HG03095 (cell line): ENCODE data around the gene BARX2.
"Not testable (repeated sequence)": the region's sequence is repeated elsewhere in the genome, so short reads cannot be mapped to it uniquely, and the experiment has no call there.

ENCODE experiments used
- ATAC-seq: cut with Tn5 transposase; IDR thresholded peaks from one replicate; pipeline ENCODE4 v1.9.1; 2021; ENCODE audit warnings: moderate library complexity; ENCODE audit not compliant: unreplicated experiment

BARX2 gene, protein sequence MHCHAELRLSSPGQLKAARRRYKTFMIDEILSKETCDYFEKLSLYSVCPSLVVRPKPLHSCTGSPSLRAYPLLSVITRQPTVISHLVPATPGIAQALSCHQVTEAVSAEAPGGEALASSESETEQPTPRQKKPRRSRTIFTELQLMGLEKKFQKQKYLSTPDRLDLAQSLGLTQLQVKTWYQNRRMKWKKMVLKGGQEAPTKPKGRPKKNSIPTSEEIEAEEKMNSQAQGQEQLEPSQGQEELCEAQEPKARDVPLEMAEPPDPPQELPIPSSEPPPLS

DNA sequence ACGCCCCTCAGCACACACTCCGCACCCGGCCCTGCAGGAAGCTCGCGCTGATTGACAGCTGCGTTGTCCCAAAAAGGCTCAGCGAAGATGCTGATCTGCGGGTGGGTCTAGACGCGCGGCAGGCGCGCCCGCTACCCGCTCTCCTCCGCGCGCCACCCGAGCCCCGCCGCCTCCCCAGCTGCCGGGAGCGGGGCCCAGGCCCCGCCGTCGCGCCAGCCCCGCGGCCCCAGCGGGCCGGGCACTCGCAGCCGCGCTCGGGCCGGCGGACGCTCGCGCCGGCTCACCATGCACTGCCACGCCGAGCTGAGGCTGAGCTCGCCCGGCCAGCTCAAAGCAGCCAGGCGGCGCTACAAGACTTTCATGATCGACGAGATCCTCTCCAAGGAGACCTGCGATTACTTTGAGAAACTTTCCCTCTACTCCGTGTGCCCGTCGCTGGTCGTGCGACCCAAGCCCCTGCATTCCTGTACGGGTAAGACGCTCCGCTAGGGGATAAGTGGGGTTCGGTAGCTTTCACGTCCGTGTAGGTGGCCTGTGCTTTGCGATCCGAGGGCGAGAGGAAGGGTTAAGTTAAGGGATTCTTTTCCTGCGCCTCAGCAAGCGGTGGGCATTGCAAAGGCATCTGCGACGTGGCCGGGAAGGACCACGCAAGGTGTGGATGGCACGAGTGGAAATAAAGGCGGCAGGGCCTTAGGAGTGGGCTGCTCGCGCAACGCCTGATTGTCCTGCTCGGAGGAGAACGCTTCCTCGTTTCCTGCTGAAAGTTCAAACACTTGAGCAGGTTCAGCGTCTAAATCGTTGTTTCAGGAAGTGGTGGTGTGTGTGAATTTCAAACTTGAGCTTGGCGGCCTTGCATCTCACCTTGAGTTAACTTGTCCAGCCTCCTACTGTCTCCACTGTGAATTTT lies at the start of gene BARX2:
TSS of gene BARX2 (plus strand) at position 98 of the 907 bp plus-strand sequence. CDS start at position 286, 188 bp downstream.
- no peak for ATAC-seq

DNA sequence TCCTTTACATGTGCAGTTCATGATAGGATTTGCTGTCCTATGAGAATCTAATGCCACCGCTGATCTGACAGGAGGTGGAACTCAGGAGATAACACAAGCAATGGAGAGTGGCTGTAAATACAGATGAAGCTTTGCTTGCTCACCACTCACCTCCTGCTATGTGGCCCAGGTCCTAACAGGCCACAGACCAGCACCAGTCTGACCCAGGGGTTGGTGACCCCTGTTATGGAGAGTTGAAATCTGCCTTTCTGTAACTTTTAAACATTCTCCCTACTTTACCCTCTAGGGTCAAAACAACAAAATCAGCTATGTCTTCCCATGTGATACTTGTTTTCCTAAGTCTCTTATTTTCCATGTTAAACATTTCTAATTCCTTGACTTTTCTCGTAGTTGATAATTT lies 48.7 kb upstream of the BARX2 start:
- ATAC-seq, result no peak

DNA sequence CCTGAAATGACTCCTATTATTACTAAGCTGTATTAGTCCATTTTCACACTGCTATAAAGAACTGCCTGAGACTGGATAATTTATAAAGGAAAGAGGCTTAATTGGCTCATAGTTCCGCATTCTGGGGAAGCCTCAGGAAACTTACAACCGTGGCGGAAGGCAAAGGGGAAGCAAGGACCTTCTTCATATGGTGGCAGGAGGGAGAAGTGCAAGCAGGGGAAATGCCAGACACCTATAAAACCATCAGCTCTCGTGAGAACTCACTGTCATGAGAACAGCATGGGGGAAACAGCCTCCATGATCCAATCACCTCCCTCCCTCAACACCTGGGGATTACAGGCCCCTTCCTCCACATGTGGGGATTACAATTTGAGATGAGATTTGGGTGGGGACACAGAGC lies 47.9 kb upstream of the BARX2 start:
- ATAC-seq, result not testable (repeated sequence)

DNA sequence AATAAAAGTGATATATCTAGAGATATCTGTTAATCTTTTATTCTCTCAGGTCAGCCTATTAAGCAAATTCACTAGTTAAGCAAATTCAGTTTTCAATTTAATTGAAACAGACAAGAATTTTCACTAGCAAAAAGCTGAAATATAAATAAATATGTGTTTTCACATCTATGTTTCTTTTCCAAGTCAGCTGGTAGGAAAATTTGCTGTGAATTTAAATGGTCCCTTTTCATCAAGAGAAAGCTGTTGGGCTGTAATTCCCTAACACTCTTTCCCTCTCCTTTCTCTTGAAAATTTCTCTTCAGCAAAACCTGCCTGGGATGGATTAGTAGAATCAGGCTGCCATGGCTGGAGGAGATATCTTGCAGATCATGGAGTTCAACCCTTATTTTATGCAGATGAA lies 46.9 kb upstream of the BARX2 start:
- no peak for ATAC-seq

DNA sequence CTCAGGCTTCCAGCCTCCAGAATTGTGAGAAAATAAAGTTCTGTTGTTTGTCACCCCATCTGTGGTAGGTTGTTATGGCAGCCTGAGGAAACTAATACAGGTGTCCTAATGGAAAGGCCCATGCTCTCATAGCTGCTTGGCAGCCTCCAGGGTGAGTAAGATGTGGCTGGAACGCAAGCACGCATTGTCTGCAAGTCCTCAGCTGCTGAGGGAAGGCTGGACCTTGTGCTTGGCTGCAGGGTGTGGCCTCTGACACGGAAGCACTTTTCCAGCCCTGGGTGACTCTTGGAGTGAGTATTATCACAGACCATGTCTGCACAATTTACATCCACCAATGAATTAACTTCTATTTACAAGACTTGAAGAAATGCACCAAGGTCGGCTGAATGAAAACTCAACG lies 44.4 kb upstream of the BARX2 start:
- no peak for ATAC-seq

DNA sequence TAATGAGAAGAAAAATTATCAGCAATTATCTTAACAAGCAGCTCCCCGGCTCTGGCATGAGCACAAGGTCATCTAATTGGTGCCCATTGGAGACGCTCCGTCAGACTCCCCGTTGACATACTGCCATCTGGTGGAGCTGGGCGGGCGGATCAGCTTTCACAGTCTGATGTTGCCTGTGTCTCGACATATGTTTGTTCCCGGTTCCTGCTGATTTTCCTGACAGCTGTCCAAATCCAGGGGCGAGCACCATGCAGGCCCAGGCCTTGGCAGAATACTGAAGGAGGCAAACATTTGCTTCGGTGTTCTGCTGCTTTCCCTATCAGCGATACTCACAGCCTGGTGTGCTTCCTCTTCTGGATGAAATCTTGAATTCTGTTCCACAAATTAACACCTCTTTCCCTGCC lies 43.8 kb upstream of the BARX2 start:
- ATAC-seq, result no peak

DNA sequence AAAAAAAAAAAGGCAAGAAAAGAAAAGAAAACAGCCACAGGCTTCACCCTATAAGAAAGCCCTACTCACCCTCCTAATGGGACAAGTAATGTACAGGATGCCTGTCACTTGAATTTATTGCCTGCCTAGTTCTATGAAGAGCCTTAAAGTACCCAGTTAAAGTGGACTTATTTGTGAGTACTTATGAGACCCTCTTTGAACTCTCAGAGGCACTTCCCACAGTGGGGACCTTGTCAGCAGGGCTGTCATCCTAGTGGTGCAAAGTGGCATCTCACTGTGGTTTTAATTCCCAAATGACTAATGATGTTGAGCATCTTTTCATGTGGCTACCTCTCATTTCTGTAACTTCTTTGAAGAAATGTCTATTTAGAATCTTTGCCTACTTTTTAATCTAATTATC lies 41.8 kb upstream of the BARX2 start:
- ATAC-seq, result no peak

DNA sequence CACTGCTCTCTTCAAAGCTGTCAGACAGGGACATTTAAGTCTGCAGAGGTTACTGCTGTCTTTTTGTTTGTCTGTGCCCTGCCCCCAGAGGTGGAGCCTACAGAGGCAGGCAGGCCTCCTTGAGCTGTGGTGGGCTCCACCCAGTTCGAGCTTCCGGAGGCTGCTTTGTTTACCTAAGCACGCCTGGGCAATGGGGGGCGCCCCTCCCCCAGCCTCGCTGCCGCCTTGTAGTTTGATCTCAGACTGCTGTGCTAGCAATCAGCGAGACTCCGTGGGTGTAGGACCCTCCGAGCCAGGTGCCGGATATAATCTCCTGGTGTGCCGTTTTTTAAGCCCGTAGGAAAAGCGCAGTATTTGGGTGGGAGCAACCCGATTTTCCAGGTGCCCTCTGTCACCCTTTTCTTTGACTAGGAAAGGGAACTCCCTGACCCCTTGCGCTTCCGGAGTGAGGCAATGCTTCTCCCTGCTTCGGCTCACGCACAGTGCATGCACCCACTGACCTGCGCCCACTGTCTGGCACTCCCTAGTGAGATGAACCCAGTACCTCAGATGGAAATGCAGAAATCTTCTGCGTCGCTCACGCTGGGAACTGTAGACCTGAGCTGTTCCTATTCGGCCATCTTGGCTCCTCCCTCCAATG lies 31.2 kb upstream of the BARX2 start:
- not testable (repeated sequence) for ATAC-seq

DNA sequence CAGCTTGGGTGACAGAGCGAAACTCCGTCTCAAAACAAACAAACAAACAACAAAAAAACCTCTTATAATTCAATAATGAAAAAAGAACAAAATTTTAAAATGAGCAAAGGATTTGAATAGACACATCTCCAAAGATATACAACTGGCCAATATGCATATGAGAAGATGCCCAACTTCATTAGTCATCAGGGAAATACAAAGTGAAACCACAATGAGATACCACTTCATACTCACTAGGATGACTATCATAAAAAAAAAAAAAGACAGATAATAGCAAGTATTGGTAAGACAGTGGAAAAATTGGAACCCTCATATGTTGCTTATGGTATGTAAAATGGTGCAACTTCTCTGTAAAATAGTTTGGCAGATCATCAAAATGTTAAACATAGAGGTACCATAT lies 28.7 kb upstream of the BARX2 start:
- no peak for ATAC-seq

DNA sequence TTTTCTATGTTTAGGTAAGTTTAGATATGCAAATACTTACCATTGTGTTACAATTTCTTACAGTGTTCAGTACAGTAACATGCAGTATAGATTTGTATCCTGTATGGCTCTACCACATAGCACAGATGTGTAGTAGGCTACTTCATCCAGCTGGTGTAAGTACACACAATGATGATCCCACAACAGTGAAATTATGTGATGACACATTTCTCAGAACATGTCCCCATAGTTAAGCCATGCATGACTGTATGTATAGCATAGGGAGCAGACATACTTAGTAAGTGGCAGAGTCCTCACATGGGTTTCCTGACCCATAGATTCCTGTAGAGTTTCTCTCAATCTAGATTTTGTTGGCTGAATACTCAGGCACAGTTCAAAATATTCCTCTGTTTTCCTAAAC lies 26.8 kb upstream of the BARX2 start:
- no peak for ATAC-seq

DNA sequence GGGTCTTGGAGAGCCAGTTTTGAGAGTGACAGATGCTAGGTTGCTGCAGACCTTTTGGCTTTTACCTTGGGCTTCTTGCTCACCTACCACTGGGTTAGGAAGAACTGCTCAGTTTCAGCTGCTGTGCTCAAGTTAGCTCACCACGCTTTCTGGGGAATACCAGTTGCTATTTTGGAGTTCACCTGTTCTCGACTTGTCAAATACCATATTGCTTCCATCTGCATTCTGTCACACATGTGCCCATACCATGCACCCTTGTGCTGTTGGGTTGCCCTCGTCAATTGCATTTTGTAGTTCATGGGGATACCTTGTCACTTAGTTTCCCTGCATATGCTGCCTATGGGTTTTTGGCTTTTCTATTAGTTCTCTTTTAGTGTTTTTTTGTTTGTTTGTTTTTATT lies 23.0 kb upstream of the BARX2 start:
- ATAC-seq, result no peak

DNA sequence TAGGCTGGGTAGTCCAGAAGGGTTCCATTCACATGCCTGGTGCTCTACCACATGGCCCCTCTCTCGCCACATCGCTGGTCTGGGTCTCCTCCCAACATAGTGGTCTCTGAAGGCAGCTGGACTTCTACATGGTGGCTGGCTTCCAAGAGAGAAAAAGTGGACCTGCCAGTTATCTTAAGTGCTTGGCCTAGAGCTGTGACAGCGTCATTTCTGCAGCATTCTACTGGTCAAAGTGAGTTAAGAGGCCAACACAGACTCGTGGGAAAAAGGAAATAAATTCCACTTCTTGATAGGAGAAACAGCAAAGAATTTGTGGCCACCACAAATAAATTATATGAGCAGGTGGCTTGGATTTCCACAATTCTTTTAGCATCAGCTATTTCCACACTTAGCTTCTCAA lies 21.0 kb upstream of the BARX2 start:
- no peak for ATAC-seq

DNA sequence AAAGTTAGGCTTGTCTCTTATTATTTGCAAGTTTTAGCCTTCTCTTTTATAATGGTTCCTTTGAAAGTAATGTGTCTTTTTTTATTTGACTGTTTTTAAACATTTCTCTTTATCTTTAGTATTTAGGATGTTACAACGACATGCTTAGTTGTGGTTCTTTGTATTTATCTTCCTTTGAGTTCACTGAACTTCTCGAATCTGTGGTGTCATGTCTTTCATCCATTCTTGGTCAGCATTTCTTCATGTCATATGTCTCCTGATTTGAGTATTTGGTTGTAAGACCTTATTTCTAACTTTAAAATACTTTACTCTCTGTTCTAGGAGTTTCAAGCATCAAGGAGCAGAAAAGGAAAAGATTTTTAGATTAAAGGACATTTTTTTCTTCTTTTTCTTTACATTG lies 15.9 kb upstream of the BARX2 start:
- no peak for ATAC-seq

DNA sequence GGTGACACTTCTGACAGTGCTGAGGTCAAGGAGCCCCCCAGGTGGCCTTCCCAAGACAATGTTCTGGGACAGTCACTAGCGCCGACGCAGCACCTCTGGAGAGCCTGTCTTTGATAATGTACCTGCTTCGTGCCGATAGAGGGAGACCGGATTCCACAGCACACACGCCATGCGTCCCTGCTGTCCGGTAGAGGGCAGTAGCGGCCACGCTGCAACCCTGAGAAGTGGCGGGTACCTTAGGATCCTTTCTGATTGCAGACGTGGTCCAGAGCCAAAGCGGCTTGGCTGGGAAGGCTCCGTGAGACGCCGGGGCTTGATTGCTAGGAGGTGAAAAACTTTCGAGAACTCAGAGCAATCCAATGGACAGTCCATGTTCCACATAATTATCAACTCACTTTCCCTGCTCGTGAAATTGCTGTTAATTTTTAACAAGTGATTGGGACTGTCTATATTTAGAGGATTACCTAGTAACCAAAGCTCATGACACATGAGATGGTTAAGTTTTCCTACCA lies 11.4 kb upstream of the BARX2 start:
- ATAC-seq, result peak; percentile 99

DNA sequence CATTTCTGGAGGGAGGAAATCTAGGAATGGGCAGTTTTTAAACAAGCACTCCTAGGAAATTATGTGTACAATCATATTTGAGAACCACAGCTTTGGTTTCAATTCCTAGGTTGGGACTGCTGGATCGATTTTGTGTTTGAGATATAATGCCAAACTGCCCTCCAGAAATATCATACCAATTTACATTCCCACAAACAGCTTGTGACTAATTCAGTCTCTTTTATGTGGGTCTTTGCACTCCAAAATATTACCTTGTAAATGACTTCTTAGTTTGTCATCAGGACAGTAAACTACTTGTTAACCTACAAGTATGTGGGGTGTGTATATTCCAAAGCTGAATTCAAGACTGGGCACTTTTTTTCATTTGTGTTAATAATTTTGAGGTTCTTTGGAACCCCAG lies 9.8 kb upstream of the BARX2 start:
- ATAC-seq, result no peak

DNA sequence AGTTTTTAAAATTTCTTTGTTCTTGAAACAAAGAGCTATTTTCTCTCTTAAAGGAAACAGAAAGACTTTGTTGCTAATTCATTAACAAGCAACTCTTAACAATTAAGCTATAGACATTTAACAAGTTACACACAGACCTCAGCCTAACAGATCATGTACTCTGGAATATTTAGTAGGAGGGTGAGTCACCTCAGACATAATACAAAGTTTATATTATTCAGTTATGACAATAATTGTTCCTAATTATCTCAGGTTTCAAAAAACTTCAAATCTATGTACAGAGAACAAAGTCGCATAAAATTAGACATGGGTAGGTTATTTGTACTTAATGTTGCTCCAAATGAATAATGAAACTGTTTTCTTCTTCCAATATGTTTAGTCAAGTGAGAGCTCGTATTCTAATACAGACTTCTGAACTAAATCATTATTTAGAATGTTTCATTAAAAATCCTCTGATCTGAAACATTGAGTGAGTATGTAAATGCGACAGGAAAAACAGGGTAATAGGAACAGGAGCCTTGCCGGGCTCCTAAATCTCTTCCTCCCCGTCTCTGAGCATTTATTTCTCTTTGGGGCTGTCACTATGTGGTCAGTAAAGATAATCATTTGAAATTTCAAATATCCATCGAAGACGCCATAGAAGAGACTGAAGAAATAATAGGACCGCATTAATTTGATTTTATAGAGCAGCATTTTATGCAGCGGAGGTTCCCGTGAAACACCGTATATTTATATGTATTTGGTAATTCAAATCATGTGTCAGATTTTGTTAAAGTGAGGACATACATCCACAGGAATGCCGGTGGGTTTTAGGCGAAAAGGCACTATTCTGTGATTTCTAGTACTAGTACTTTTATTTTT lies 8.7 kb upstream of the BARX2 start:
- no peak for ATAC-seq

DNA sequence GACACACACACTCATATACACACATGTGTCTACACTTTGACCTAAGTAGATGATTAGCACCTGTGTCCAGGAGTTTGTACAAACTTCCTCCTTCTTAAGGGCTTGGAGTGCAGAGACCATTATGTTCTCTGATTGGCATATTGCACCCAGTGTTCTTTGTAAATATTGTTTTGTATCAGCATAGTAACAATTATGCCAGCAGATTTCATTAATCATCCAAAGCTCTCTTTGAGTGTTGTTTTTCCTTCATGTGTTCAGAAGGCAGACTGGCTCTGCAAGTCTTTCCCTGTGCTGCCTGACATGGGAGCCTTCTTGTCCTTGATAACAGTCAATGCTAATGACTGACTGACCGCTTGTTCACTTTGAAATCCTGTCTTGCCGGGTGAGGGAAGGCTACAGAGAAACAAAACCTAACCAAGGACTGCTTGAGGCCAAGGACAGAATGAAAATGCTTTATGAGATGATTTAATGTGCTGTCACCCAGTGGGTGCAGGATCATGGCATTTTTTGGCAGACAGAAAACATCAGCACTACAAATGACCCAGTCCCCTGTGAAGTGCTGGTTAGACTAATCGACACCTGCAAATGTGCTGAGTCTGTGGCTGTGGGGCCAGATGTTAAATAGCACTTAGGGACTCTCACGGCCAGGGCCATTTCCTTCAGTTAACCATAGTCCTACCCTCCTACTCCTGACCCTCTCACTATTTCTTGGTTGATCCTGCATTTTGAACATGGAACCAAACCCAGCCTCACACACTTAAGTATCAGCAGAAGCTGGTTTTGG lies 6.6 kb upstream of the BARX2 start:
- ATAC-seq, result no peak

DNA sequence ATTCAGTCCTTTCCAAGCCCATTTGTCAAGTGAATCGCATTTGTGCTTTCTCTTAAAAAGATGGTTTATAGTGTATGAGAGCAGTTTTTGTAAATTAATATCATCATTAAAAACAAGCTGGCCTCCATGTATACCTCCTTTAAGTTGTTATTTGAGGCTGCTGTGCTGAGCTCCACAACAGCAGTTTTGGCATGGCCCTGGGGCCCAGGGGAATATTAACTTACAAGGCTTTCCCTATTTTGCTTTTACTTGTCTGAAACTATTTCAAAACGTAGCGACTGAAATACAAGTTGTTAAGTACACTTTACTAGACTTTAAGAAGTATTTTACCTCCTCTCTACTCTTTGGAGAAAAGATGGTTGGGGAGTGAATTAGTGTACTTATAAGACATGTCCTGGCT lies 4.9 kb upstream of the BARX2 start:
- no peak for ATAC-seq

DNA sequence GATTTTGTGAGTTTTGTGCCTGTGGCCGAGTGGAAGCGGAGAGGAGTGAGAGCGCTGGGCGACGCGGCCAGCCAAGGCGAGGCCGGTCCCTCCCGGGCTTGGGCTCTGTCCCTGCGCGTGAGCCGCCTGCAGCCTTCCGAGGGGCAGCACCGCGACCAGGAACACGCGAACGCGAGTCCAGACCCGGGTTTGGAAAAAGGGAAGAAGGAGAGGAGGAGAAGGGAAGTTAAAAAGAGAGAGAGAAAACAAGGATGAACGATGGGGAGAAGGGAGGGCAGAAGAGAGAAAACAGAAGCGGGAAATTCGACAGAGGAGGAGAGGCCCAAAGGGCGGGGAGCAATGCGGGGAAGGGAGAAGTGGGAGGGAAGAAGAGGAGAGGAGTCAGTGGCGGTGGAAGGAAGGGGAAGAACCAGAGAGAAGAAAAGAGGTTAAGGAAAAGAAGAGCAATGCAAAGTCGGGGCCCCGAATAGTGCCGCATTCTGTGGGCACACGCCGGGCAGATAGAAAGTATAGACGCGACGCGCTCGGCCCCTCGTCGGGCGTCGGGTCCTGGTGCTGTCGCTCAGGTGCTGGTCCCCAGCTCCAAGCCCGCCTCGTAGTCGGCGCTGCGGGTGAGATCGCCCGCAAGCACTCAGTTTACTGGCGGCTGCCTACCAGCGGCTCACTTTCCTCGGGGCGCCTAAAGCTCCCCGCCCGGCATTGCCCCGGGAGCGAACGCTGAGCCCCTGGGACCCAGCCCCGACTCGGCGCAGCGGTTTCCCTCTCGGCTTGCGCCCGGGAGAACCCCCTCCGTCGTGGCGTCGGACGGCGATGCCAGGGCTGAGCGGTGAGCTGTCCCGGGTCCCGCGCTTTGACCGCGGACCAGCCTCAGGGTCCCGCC lies 2.8 kb upstream of the BARX2 start:
- no peak for ATAC-seq
